ENCODE measurements around the gene EFNB1. TPM values are rescaled to one million over a fixed set of nuclear protein-coding genes. Genes with fewer than 3 reads are reported as not detected.

EFNB1 gene
- total and polyA plus RNA-seq, 2 of the 4 experiments (the other 2 are of a cell fraction), result 17.9 to 26.8 TPM

- Histone ChIP-seq H3K4me3 (ENCODE audit: insufficient read depth, low read depth, low read length) (no peak overlapping the region), H3K9ac (ENCODE audit: low read depth, low read length) (no peak overlapping the region), H3K27ac (ENCODE audit: insufficient read depth, low read length) (no peak overlapping the region), H3K9me3 (ENCODE audit: control insufficient read depth, insufficient read depth, low read length) (no peaks in the 10 kb centered on the region), H2BK5ac (ENCODE audit: low read depth, low read length, poor library complexity, severe bottlenecking) (no peak overlapping the region), H2AFZ (replicated peaks; ENCODE audit: low read length, poor library complexity) (no peak overlapping the region), H3K4ac (ENCODE audit: low read depth, low read length) (no peak overlapping the region), H3K4me2 (ENCODE audit: low read depth, low read length) (no peak overlapping the region), H4K20me1 (ENCODE audit: insufficient read depth, low read length) (no peaks in the 10 kb centered on the region; the same call in 1 of the 2 replicates), H2BK120ac (ENCODE audit: low read depth, low read length) (no peak overlapping the region), H3K23ac (ENCODE audit: low read depth, low read length) (no peak overlapping the region), H3K9me1 (ENCODE audit: insufficient read depth, low read length) (no peaks in the 10 kb centered on the region; the same call in 1 of the 2 replicates), H3K27me3 (ENCODE audit: control insufficient read depth, insufficient read depth, low read length) (peaks cover 33% of the 10 kb centered on the region), H3K79me1 (ENCODE audit: low read depth in 1 of 2, low read length in 2 of 2) (no peaks in the 10 kb centered on the region), H4K91ac (ENCODE audit: insufficient read depth, low read depth, low read length) (no peak overlapping the region), H4K8ac (ENCODE audit: low read depth in 2 of 2, low read length in 2 of 2) (no peak overlapping the region), H2AK9ac (replicated peaks; ENCODE audit: low read depth, low read length, poor library complexity) (no peak overlapping the region), H3K18ac (ENCODE audit: low read depth, low read length) (no peak overlapping the region), H3K14ac (replicated peaks; ENCODE audit: low read depth, low read length) (no peak overlapping the region), H4K5ac (ENCODE audit: low read depth, low read length) (no peak overlapping the region), H3K56ac (ENCODE audit: extremely low read depth, insufficient read depth, low read length) (no peak overlapping the region), H2BK20ac (ENCODE audit: low read depth, low read length) (no peak overlapping the region), H2BK15ac (ENCODE audit: low read depth, low read length) (no peak overlapping the region), H2AK5ac (ENCODE audit: low read depth, low read length) (no peak overlapping the region), H3K4me1 (ENCODE audit: control insufficient read depth, insufficient read depth, low read length) (no peaks in the 10 kb centered on the region), H3K36me3 (ENCODE audit: control insufficient read depth, insufficient read depth, low read length) (no peaks in the 10 kb centered on the region)
- TF ChIP-seq RFX5 (IDR thresholded peaks at IDR 0.05; ENCODE audit: low read depth, low read length), result no peak
- TF ChIP-seq FOS (IDR thresholded peaks at IDR 0.05; ENCODE audit: low read depth, low read length), result no peak
- TF ChIP-seq CEBPB (IDR thresholded peaks at IDR 0.05; ENCODE audit: low read depth, low read length), result no peak
- no peak for TF ChIP-seq SMC3 (IDR thresholded peaks at IDR 0.05; ENCODE audit: low read depth, low read length)
- TF ChIP-seq RCOR1 (IDR thresholded peaks at IDR 0.05; ENCODE audit: insufficient replicate concordance, low read length), result no peak
- no peak for TF ChIP-seq BHLHE40 (IDR thresholded peaks at IDR 0.05; ENCODE audit: low read depth, low read length)
- no peak for TF ChIP-seq MXI1 (IDR thresholded peaks at IDR 0.05; ENCODE audit: borderline replicate concordance, low read depth, low read length)
- TF ChIP-seq MAZ (IDR thresholded peaks at IDR 0.05; ENCODE audit: borderline replicate concordance, low read depth, low read length), result no peak
- no peak for TF ChIP-seq MAFK (IDR thresholded peaks at IDR 0.05; ENCODE audit: low read depth, low read length)
- no peak for TF ChIP-seq USF2 (IDR thresholded peaks at IDR 0.05; ENCODE audit: low read depth, low read length)
- no peak for TF ChIP-seq CHD1 (IDR thresholded peaks at IDR 0.05; ENCODE audit: low read depth, low read length)
- TF ChIP-seq POLR2A (IDR thresholded peaks at IDR 0.05; ENCODE audit: low read depth, low read length), result no peak
- TF ChIP-seq NFE2L2 (IDR thresholded peaks at IDR 0.05; ENCODE audit: low read depth, low read length), result no peak
- dilution Hi-C loops (cut with HindIII; ENCODE audit: low sequenced_read_pairs, unreplicated experiment), result no loop called here
- DNase-seq, result no peak
- intact Hi-C loops (cut with micrococcal nuclease), result no loop called here
- in situ Hi-C loops (cut with MboI; ENCODE audit: low sequenced_read_pairs), result no loop called here
- no TSS peak for BruUV-seq (replicated peaks)
- ChIA-PET CTCF (no interaction called here), POLR2A (ENCODE audit: unreplicated experiment) (no interaction called here)
- no peak for ATAC-seq (ENCODE audit: low read depth)
- WGBS, 2 experiments (ENCODE audit: extremely low coverage in 2 of 2, insufficient read length in 1 of 2), result 35% methylated on average over 10 of the region's 14 CpGs; no CpG with 5 or more reads in 1 of the 2 experiments
Observed at GRCh38 chrX:68867458-68868112, 38.8 kb downstream of the EFNB1 start.
